Fibroblast of pulmonary artery (primary cell): Measurements from ENCODE around the gene LINS1.
"Not testable (repeated sequence)": the region's sequence is repeated elsewhere in the genome, so short reads cannot be mapped to it uniquely, and the experiment has no call there.

Experiments
- DNase-seq: peaks from one replicate; pipeline ENCODE4 v3.0.0-alpha.2; 2010; ENCODE audit warnings: low read depth
- H3K4me3 ChIP-seq: replicated peaks from 2 replicates; pipeline ENCODE4 v1.5.1; 2011; ENCODE audit warnings: low read depth, mild to moderate bottlenecking, control low read depth, low read length, moderate library complexity
- CTCF ChIP-seq: IDR thresholded peaks from 2 replicates; pipeline ENCODE4 v1.5.1; 2011; ENCODE audit warnings: mild to moderate bottlenecking, control low read depth, low read length, inconsistent platforms; ENCODE audit errors: missing control alignments

Gene LINS1

GRCh38 chr15:100595964-100596363 is 6.0 kb downstream of the LINS1 start:
- DNase-seq = no peak
- TF ChIP-seq CTCF = no peak
- H3K4me3 ChIP-seq = no peak overlapping the region

- TF ChIP-seq CTCF = no peak
- no peak for DNase-seq
- no peak overlapping the region for H3K4me3 ChIP-seq
These were observed 8.6 kb downstream of the LINS1 start for GRCh38 chr15:100593431-100593830.

- no peak overlapping the region for H3K4me3 ChIP-seq
- TF ChIP-seq CTCF = no peak
- no peak for DNase-seq
These were observed 9.1 kb downstream of the LINS1 start for GRCh38 chr15:100592898-100593297.

GRCh38 chr15:100591835-100592234 is 10.1 kb downstream of the LINS1 start:
- no peak for DNase-seq
- no peak overlapping the region for H3K4me3 ChIP-seq
- TF ChIP-seq CTCF = no peak

GRCh38 chr15:100591163-100591562 is 10.8 kb downstream of the LINS1 start:
- not testable (repeated sequence) for DNase-seq

GRCh38 chr15:100588638-100589242 is 13.2 kb downstream of the LINS1 start:
- DNase-seq = peak; percentile 20
- no peak overlapping the region for H3K4me3 ChIP-seq
- TF ChIP-seq CTCF = no peak

More at GRCh38 chr15:100591163-100591562, 10.8 kb downstream of the LINS1 start:
- not testable (repeated sequence) for H3K4me3 ChIP-seq

GRCh38 chr15:100580414-100580813 is 21.6 kb downstream of the LINS1 start:
- no peak for TF ChIP-seq CTCF
- no peak for DNase-seq
- no peak overlapping the region for H3K4me3 ChIP-seq
